SW480 (cell line): ENCODE data around the gene RAB41.
"Not testable (repeated sequence)": the region's sequence is repeated elsewhere in the genome, so short reads cannot be mapped to it uniquely, and the experiment has no call there.

Experiments used
- DNase-seq: peaks from one replicate; pipeline ENCODE4 v3.0.0-alpha.2; 2016; ENCODE audit warnings: low spot score

Gene RAB41

DNA sequence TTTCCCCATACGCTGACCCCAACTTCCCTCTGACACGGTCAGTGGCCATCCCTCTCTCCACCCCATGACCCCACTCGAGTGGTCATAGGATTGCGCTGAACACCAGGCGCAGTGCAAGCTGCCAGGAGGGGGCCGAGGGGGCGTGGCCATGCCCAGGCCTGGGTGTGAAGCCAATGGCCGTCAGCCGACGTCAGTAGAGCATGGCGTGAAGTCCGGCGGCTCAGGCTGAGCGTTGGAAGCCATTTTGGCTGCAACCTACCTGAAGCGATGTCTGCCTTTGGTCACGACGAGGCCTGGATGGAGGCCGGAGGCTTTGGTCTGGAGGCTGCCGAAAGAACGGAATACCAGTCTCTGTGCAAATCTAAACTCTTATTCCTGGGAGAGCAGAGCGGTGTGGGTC lies at the start of gene RAB41:
RAB41 (plus strand) TSS at position 222 of the 400 bp plus-strand sequence; CDS start at position 268, 46 bp downstream.
- no peak for DNase-seq

DNA sequence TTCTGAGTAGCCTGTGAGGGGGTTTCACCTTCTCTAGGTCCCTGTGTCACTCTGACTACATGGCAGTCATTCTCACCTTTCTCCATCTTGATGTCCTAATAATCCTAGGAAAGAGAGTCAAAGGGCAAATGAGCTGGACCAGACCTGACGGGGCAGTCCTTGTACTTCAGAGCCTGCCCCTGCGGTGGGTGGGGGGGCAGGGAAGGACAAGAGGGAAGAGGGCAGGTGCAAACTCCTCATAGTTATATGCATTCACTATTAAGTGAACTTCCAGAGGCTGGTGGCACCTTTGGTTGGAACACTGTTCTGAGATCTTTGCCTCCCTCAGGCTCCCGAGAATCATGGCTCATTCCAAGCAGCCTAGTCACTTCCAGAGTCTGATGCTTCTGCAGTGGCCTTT lies 47.6 kb upstream of the RAB41 start, which contains the start of gene AWAT1:
AWAT1 (plus strand) TSS at position 301 of the 400 bp plus-strand sequence; CDS start at position 342, 41 bp downstream.
- DNase-seq = no peak

DNA sequence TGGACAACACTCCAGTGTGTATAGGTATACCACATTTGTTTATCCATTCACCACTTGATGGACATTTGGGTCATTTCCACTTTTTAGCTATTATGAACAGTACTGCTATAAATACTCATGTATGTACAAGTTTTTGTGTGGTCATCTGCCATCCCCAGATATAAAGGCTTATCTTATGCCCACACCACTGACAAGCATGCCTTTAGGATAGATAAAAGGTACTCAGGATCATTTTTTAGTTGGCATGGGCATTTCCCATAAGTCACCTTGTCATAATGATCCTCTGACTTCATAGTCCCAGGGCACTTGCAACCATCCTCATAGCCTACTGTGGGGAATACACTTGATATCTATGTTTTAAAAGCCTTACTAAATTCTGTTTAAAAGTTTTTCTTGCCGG lies 41.2 kb upstream of the RAB41 start:
- DNase-seq = no peak

DNA sequence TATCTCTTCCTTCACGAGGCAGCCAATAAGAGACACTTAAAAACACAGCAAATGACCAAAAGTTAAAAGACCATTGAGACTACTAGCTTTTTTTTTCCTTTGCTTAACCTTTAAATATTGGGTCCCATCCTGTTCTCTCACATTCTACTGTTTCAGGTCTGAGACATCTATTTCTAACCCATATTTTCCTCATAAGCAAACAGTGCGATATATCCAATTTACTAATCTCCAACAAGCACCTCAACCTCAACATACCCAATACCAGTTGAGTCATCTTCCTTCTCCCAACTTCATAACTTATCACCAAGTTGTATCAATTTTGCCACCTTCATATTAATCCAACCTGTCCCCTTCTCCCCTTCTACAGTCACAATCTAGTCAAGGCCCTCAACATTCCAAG lies 40.5 kb upstream of the RAB41 start:
- DNase-seq = no peak

DNA sequence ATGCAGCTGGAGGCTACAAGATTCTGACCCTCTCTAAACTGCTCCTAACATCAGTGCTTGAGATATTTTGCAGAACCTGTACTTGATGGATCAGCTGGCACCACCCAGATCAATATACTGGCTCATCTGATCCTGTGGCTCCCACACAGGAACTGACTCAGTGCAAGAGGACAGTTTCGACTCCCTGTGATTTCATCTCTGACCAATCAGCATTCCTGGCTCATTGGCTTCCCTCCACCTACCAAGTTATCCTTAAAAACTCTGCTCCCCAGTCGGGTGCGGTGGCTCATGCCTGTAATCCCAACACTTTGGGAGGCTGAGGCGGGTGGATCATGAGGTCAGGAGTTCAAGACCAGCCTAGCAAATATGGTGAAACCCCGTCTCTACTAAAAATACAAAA lies 38.4 kb upstream of the RAB41 start:
- DNase-seq = not testable (repeated sequence)

DNA sequence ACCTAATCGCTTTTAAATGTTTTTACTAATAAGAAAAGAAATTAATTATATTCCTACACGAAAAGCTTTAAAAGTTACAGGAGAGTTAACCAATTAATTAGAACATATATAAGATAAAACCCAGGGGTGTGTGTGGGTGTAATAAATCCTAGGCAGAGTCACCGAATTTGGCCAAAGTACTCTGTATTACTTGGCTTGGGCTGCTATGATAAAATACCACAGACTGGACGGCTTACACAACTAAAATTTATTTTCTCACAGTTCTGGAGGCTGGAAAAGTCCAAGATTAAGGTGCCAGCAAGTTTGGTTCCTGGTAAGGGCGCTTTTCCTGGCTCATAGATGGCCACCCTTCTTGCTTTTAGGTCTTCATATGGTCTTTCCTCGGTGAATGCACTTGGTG lies 37.1 kb upstream of the RAB41 start:
- DNase-seq = no peak

DNA sequence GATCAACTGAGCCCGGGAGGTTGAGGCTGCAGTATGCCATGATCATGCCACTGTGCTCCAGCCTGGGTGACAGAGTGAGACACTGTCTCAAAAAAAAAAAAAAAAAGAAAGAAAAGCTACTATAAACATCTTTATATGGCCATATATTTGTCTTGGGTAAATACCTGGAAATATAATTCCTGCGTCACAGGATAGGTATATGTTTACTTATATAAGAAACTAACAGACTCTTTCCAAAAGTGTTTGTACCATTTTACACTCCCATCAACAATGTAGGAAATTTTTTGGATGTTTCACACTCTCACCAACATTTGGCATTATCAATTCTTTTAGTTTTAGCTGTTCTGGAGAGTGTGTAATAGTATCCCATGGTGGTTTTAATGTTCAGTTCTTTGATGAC lies 34.7 kb upstream of the RAB41 start:
- no peak for DNase-seq

DNA sequence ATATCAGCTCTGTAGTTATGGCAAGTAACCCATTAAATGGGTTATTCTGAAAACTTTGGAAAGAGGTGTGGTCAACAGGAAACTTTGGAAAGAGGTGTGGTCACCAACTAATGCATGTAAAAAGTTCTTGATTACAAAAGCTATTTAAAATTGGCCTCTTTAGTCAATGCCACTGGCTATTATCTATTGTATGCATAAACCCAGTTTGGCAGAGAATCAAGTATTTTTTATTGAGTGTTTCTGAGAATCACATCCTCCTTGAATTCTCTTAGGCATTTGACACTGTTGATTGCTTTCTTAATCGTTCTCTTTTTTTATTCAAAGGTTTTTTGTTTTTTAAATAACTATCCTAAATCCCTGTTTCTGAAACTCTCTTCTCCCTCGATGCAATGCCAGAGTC lies 29.5 kb upstream of the RAB41 start:
- no peak for DNase-seq

DNA sequence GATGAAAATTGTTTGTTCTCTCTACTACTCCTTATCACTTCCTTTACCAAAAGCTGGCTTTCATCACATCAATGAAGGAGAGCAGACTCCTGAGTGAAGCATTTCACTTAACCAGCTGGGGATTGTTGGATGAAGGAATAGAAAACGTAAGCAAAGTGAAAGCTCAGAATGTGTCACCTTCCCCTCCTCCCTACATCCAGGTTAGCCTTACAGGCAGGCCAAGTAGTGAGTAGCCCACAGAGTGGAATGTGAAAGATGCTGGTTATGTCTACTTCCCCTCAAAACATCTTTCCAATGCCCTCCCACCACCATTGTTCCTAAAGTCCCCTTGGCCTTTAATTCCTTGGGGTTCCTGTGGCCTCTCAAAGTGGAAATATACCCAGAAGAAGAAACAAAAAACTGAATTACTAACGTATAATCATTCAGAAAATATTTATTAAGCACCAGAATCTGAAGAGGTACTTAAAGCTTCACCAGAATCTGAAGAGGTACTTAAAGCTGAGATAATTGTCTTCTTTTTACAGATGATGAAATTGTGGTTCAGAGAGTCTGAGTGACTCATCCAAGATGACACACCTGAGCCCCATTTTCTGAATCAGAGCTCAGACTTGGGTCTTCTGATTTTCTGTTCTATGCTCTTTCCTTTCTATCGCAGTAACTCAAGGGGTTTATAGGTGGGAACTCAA lies 28.5 kb upstream of the RAB41 start:
- DNase-seq = peak; percentile 50

DNA sequence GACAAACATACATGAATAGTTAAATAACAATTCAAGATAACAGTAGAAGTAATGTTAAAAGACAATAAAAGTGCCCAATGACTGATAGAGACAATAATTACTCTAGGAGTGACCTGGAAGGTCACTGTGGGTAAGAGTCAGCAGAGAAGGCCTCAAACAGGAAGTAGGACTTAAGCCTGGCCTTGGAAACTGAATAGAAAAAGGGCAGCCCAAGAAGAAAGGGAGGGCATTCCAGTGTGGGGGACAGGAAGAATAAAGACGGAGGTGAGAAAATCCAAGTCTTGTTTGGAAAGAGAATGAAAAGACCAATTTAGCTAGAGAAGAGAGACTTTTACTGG lies 27.9 kb upstream of the RAB41 start:
- DNase-seq = peak; percentile 33

DNA sequence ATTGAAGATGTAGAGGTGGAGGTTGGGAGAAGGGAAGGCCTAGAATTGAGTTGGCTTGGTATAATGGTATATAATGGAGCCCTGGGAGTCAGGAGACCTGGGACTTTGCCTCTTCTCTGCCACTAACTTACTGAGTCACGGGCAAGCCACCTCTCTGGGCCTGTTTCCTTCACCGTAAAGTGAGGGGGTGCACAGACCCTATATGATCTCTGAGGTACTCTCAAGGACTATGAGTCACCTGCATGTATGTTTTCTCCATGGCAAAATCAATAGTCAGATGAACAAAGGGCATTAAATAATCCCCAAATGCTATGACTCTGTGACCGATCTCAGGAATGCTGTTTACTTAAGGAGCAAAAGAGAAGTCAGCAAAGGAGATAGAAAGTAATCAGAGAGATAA lies 27.1 kb upstream of the RAB41 start:
- DNase-seq = no peak

DNA sequence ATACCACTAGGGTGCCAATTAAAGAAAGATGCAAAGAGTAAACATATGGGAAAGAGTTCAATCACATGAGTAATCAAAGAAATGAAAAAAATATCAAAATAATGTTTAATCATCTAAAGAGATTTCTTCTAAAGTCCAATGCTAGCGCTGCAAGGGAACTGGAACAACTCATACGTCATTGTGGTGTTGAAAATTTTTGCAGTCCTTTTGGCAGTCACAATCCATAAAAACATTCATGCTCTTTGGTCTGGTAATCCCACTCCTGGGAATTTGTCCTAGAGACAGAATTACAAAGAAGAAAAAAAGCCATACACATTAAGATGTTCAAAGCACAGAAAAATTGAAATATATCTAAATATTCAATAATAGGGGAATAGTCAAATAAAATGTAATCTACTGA lies 26.5 kb upstream of the RAB41 start:
- no peak for DNase-seq

DNA sequence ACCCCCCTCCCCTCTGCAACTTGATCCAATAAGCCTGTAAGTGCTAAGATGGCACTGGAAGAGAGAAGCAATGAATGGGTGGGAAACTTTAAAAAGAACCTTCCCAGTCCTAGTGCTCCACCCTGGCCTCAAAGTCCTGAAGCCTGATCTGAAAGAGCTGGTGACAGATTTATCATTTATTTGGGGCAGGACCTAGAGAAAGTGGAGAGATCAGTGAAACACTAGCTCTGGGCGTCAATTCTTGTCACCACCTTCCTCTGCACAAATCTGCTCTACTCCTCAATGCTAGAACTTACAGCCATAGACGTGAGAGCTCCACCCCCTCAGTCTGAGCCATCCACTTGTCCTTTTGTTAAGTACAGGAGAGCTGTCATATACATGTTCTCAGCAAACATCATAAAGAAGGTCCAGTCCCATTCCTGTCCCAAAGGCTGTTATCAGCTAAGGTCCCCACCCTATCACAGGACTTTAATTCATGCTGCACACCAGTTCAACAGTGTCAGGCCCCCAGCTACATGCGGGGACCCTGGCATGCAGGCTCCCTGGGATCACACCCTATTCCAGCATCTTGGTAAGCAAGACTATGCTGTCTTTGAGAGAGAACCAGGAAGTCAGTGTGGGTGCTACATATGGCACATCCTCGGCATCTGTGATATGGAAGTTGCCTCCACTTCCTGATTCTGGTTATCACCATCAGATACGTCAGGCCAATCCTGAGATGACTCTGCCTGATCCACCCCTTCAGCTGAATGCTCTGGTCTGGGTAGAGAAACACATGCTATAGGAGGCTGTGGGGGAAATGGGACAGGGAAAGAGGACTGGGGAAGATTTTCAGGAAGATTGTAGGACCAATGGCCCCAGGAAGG lies 24.3 kb upstream of the RAB41 start:
- DNase-seq = no peak

DNA sequence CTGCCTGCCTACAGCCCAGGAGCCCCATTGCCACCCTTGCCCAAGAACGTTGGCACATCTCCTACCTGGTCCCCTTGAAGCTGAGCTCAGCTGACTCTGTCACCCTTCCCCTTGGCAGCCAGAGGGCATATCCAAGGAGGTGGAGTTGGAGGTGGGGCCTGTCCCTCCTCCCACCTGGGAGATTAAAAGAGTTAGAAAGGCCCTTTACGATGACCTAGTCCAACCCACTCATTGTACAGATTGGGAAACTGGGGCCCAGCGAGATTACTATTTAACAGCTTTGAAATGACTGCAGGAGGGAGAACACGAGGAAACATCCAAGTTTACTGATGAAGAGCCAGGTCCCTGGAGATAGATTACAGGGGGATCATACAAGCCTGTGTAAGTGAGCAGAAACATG lies 21.9 kb upstream of the RAB41 start, which contains the start of gene P2RY4:
P2RY4 (minus strand) TSS at position 101 of the 400 bp plus-strand sequence. CDS start 580 bp downstream, outside the sequence.
- DNase-seq = no peak

DNA sequence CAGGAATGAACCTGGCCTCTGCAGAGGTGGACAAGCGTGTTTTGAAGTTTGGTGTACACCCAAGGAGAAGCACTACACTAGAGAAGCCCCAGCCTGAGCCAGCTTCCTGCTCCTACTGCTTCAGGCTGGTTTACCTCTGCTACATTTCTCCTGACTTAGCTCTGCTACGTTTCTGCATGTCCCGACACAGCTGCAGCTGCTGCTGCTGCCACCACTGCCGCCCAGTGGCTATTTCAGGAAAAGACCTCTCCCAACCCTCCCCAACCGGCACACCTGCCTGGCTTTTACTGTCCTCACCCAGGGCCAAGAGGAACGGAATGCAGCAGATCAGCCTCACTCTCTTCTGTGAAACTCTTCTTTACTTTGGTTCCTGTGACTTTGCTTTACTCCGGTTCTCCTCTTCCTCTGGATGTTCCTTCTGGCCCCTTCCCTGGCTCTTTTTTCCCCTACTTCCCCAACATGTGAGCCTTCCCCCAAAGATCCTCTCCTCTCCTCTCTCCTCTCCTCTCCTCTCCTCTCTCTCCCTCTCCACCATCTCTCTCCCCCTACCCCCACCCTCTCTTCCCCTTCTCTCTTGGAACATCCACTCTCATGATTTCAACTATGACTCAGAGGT lies 18.9 kb upstream of the RAB41 start:
- DNase-seq = peak; percentile 50

DNA sequence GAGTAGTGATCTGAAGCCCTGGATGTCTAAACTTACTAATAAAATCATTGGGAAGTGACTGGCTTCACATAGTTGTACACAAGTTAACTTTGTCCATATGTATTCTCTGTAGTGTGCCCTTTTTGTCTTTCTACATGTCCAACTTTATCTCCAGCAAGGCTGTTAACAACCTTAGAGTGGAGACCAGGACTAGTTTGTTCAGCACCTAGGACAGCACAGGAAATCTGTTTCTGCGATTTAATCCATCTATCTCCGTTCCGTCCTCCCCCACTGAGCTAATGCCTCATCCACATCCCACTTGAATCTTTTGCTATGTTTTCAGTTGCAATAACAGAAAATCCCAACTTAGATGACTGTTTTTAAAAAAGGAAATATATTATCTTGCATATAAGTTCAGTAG lies 17.2 kb upstream of the RAB41 start:
- DNase-seq = no peak

DNA sequence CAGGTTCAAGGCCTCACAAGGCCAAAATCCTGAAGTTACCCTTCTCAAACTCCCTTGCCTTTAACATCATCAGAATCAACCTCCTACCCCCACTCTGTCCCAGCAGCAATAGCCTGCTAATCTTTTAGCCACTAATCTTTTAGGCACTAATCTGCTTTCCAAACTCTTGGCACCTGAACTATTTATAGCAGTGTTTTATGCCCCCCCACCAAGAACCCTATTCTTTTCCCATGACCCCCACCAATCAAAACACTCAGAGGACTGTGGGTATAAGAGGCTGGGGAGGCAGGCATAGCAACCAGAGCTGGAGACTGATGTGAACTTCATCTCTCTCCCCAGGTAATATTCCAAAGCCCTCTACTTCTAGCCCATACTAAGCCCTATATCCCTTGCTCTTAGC lies 13.9 kb upstream of the RAB41 start, which contains the start of gene ARR3:
ARR3 (plus strand) TSS at position 301 of the 400 bp plus-strand sequence. CDS start 1,052 bp downstream, outside the sequence.
- DNase-seq = no peak

DNA sequence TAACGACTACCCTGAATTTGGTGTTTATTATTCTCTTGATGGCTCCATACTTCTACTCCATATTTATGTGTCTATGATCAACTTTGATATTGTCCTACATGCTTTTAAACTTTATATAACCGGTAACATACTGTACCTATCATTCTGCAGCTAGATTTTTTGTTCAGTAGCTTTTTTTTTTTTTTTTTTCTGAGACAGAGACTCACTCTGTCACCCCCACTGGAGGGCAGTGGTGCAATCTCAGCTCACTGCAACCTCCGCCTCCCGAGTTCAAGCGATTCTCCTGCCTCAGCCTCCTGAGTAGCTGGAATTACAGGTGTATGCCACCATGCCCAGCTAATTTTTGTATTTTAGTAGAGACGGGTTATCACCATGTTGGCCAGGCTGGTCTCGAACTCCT lies 7.9 kb upstream of the RAB41 start:
- not testable (repeated sequence) for DNase-seq

DNA sequence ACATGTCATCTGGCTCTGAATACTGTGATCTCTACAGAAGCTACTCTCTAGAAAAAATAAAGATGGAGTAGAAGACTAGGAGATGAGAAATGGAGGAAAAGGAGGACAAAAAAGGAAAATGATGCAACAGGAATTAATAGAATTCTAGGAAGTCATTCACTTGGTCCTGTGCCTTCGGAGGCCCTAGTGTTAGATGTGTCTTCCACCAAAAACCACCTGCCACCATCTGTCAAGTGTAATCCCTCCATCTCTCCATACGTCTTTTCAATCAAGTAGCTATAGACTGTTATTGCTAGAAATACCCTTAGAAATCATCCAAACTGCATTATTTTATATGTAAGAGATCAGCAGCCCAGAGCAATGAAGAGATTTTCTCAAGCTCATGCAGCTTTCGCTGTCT lies 2.9 kb upstream of the RAB41 start:
- no peak for DNase-seq

DNA sequence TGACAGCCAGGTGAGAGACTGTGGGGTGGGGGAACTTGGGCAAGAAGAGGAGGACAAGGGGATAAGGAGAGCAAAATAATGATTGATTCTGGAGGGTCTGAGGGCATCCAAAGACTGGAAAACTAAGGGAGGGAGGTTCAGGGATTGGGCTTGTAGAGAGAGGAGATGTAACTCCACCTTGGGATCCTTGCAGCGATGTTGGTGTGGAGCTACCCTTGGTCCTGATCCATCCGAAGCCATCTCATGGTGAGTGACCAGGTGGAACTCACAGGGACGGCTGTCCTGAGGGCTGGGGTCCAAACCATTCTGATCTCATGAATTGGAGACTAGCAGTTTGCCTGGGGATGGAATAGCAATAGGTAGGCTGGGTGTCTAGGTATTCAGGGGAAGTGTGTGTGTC lies 1.4 kb upstream of the RAB41 start:
- DNase-seq = no peak

DNA sequence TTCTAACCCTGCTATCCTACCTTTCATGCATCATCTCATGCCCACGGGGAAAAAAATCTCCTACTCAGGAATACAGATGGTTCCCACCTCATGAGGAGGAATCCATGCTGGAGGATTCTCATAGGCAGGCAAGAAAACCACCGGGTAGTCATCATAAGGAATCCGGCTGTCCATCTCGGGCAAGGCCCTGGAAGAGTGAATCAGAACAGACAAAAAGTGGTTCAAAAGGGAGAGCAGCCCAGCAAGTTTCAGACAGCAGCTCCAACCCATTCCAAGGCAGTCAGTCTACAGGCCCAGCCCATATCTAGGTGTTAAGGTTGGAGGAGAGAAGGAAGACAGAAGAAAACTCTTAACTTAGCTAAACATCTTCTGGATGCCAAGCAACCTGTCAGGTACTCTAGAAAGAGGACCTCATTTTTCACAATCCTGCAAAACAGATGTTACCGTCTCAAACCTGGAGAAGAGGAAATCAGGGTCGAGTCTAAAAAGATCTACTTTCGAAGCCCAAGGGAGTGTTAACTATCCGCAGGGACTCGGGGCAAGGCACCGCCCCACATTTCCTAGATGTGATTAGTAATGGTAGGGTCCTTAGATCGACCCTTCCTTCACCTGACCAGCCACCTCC lies 7.3 kb downstream of the RAB41 start:
- no peak for DNase-seq
